Gastroesophageal sphincter (tissue), 4 donors: Measurements from ENCODE around the gene NOS3. TPM values are rescaled to one million over a fixed set of nuclear protein-coding genes. Genes with fewer than 3 reads are reported as not detected.

ENCODE experiments used
- ATAC-seq: fragments of 150-250 bp; one replicate; pipeline ENCODE4 v1.9.1; 2016; ENCODE audit warnings: mild to moderate bottlenecking, moderate library complexity
- H3K27ac ChIP-seq, 4 donors: fragments of 200-600 bp; sonication (generic) in 3 of 4; 1 replicate in 3 of 4; 2 replicates in 1 of 4; pipeline ENCODE4 v1.5.1; 2016 to 2019
- H3K27me3 ChIP-seq: fragments of 200-600 bp; sonication (generic); one replicate; pipeline ENCODE4 v1.5.1; 2019
- H3K36me3 ChIP-seq, 2 donors: fragments of 200-600 bp; sonication (generic); one replicate each; pipeline ENCODE4 v1.5.1; 2019; ENCODE audit warnings: control low read depth in 1 of 2
- H3K4me1 ChIP-seq, 3 donors: fragments of 200-600 bp; sonication (generic); 1 replicate in 2 of 3; 2 replicates in 1 of 3; pipeline ENCODE4 v1.5.1; 2016 to 2019; ENCODE audit warnings: control low read depth in 2 of 3
- H3K4me3 ChIP-seq, 2 donors: fragments of 200-600 bp; sonication (generic); one replicate each; pipeline ENCODE4 v1.5.1; 2019; ENCODE audit warnings: mild to moderate bottlenecking in 1 of 2, moderate library complexity in 1 of 2
- H3K9me3 ChIP-seq, 3 donors: fragments of 200-600 bp; sonication (generic); one replicate each; pipeline ENCODE4 v1.5.1; 2017 to 2019; ENCODE audit warnings: control low read depth in 2 of 3
- EP300 ChIP-seq: sonication (generic); formaldehyde crosslinking; IDR thresholded peaks from one replicate; pipeline ENCODE4 v1.6.1; 2017; ENCODE audit warnings: antibody characterized with exemption, mild to moderate bottlenecking
- POLR2A ChIP-seq, 2 donors: fragments of 450-650 bp; IDR thresholded peaks; one replicate each; pipeline ENCODE4 v1.6.1; 2017; ENCODE audit warnings: antibody characterized with exemption in 2 of 2, mild to moderate bottlenecking in 2 of 2, moderate library complexity in 1 of 2
- POLR2AphosphoS5 ChIP-seq: sonication (generic); formaldehyde crosslinking; IDR thresholded peaks from one replicate; pipeline ENCODE4 v1.6.1; 2017; ENCODE audit warnings: antibody characterized with exemption
- WGBS, 2 donors: methylation state at CpG; one replicate each; pipeline ENCODE4 v1.1.5; 2018; ENCODE audit warnings: low coverage in 1 of 2; 5-methylcytosine and 5-hydroxymethylcytosine counted together
- total RNA-seq, 4 donors: library from RNA; depleted of rRNA; stranded (reverse); fragments of >200 nt; gene quantifications; one replicate each; pipeline ENCODE4 v1.1.0, GENCODE V29; 2016
- TF ChIP-seq, protein P1 (sequence below), 4 experiments: fragments of 200-600 bp in 2 of 4; fragments of 450-650 bp in 2 of 4; sonication (generic) in 1 of 4; IDR thresholded peaks; one replicate each; pipeline ENCODE4 v1.5.1; 2017 to 2019; ENCODE audit warnings: antibody characterized with exemption in 4 of 4, mild to moderate bottlenecking in 2 of 4, moderate library complexity in 2 of 4

Gene NOS3
- total RNA-seq, 4 donors from 2014 or later: 6.8 to 29.4 (median 13.5) TPM

DNA sequence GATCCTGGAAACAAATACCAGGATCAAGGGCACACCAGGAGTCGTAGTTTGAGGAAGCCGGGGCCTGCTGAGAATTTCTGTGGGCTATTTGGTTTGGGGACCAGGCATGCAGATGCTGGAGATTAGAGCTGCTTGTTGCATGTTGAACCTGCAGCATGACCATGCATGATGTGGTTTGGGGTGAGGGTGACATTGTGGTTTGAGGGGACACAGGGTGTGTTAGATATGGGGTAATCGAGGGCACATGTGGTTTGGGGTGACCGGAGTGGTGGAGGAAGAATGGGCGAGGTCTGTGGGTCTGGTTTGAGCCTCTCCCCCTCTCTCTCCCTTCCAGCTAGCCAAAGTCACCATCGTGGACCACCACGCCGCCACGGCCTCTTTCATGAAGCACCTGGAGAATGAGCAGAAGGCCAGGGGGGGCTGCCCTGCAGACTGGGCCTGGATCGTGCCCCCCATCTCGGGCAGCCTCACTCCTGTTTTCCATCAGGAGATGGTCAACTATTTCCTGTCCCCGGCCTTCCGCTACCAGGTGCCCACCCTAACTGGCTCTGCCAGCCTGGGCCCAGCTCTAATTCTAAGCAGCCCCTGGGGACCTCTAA, 10.2 kb downstream of the NOS3 start:
- Histone ChIP-seq H3K27me3 (peaks cover 19% of the 10 kb centered on the region), H3K4me1 (peaks cover 0 to 13% (median 0%) of the 10 kb centered on the region in 3 donors), H3K36me3 (peaks cover 0 to 11% of the 10 kb centered on the region in 2 donors), H3K9me3 (no peaks in the 10 kb centered on the region), H3K4me3 (no peak overlapping the region), H3K27ac (no peak overlapping the region)
- TF ChIP-seq EP300: no peak
- 93% methylated on average over 3 of the region's 13 CpGs; no CpG with 5 or more reads in 1 of the 2 donors for WGBS, 2 donors
- ATAC-seq: no peak

DNA sequence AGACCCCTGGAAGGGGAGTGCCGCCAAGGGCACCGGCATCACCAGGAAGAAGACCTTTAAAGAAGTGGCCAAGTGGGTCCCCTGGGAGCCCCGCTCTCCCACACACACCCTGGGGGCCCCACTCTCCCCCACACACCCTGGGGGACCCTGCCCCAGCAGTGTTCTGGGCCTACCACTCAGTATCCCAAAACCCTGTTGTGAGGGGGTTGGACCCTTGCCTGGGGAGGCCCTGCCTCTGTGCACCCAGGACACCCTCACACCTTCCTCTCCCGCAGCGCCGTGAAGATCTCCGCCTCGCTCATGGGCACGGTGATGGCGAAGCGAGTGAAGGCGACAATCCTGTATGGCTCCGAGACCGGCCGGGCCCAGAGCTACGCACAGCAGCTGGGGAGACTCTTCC, 10.7 kb downstream of the NOS3 start:
- ATAC-seq: no peak
- TF ChIP-seq, protein P1, sequence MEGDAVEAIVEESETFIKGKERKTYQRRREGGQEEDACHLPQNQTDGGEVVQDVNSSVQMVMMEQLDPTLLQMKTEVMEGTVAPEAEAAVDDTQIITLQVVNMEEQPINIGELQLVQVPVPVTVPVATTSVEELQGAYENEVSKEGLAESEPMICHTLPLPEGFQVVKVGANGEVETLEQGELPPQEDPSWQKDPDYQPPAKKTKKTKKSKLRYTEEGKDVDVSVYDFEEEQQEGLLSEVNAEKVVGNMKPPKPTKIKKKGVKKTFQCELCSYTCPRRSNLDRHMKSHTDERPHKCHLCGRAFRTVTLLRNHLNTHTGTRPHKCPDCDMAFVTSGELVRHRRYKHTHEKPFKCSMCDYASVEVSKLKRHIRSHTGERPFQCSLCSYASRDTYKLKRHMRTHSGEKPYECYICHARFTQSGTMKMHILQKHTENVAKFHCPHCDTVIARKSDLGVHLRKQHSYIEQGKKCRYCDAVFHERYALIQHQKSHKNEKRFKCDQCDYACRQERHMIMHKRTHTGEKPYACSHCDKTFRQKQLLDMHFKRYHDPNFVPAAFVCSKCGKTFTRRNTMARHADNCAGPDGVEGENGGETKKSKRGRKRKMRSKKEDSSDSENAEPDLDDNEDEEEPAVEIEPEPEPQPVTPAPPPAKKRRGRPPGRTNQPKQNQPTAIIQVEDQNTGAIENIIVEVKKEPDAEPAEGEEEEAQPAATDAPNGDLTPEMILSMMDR (IDR thresholded peaks at IDR 0.05): no peak
- TF ChIP-seq POLR2AphosphoS5: no peak
- no peak for TF ChIP-seq EP300
- no peak for TF ChIP-seq POLR2A (IDR thresholded peaks at IDR 0.05)
- peaks cover 0 to 11% (median 0%) of the 10 kb centered on the region in 3 donors for H3K4me1 ChIP-seq
- H3K27me3 ChIP-seq: peaks cover 17% of the 10 kb centered on the region
- H3K9me3 ChIP-seq: no peaks in the 10 kb centered on the region
- H3K4me3 ChIP-seq: no peak overlapping the region
- H3K27ac ChIP-seq: no peak overlapping the region
- 100% methylated on average over 1 of the region's 16 CpGs; no CpG with 5 or more reads in 1 of the 2 donors for WGBS, 2 donors
- H3K36me3 ChIP-seq: peaks cover 0 to 11% of the 10 kb centered on the region in 2 donors

DNA sequence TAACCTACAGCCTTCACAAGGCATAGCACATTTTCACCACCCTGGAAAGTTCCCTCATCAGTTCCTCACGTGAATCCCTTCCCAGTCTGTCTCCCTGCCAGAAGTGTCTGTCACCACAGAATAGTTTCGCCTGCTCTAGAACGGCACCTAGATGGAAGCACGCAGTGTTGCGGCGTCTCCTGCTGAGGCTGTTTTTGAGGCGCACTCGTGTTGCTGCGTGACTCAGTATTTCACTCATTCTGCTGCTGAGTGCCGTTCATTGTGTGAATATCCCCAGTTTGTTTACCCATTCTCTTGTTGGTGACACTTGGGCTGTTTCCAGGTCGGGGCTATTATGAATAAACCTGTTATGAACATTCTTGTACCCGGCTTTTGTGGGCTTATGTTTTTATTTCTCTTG, 12.8 kb downstream of the NOS3 start:
- Histone ChIP-seq H3K4me3 (no peak overlapping the region), H3K36me3 (peaks cover 0 to 8% of the 10 kb centered on the region in 2 donors), H3K9me3 (no peaks in the 10 kb centered on the region), H3K27me3 (peaks cover 16% of the 10 kb centered on the region), H3K27ac (no peak overlapping the region), H3K4me1 (peaks cover 0 to 22% (median 0%) of the 10 kb centered on the region in 3 donors)
- TF ChIP-seq POLR2AphosphoS5: no peak
- TF ChIP-seq EP300: no peak
- no peak for TF ChIP-seq POLR2A (IDR thresholded peaks at IDR 0.05)
- no peak for ATAC-seq
- WGBS, 2 donors: 69 to 71% methylated on average over 7 to 12 of the region's 12 CpGs

DNA sequence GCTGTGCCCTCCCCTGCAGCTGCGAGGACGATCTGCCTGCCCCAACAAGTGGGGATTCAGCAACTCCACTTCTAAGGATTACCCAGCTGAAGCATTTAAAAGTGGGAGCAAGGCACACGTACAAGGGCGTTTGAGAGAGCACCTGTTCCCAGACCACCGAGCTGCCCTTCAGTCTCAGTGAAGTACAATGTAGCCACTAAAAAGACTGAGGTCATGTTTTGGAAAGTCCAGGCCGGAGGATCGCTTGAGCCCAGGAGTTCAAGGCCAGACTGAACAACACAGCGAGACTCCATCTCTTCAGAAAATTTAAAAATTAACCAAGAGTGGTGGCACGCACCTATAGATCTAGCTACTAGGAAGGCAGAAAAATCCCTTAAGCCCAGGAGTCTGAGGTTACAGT, 14.7 kb downstream of the NOS3 start:
- WGBS, 2 donors: 78% methylated on average over 7 of the region's 9 CpGs; no CpG with 5 or more reads in 1 of the 2 donors
- Histone ChIP-seq H3K27me3 (peaks cover 31% of the 10 kb centered on the region), H3K36me3 (no peaks in the 10 kb centered on the region), H3K4me1 (peaks cover 0 to 37% (median 0%) of the 10 kb centered on the region in 3 donors), H3K9me3 (no peaks in the 10 kb centered on the region), H3K4me3 (no peak overlapping the region), H3K27ac (no peak overlapping the region)
- TF ChIP-seq POLR2AphosphoS5: no peak
- TF ChIP-seq, protein P1 (IDR thresholded peaks at IDR 0.05): no peak
- TF ChIP-seq EP300: no peak
- no peak for TF ChIP-seq POLR2A (IDR thresholded peaks at IDR 0.05)
- no peak for ATAC-seq

DNA sequence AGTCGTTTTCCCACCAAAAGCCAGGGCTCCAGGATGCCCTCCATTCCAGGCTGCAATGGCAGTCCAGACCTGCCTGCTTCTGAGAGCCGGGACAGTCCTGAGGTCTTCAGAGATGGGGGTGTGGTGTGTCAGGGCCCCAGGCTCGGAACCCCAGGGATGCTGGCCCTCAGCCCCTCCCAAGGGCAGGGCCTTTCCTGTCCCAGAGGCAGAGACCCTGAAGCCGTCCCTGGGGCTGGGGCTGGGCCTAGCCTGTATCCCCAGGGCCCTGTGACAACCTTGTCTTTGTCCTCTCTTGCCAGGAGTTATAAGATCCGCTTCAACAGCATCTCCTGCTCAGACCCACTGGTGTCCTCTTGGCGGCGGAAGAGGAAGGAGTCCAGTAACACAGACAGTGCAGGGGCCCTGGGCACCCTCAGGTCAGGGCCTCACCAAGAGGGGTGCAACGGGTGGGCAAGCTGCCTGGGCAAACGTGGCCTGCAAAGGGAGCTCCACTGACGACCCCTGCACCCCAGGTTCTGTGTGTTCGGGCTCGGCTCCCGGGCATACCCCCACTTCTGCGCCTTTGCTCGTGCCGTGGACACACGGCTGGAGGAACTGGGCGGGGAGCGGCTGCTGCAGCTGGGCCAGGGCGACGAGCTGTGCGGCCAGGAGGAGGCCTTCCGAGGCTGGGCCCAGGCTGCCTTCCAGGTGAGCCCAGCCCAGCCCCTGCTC, 15.9 kb downstream of the NOS3 start:
- Histone ChIP-seq H3K36me3 (no peaks in the 10 kb centered on the region), H3K4me1 (peaks cover 0 to 38% (median 0%) of the 10 kb centered on the region in 3 donors), H3K9me3 (no peaks in the 10 kb centered on the region), H3K4me3 (no peak overlapping the region), H3K27me3 (peaks cover 41% of the 10 kb centered on the region), H3K27ac (peak overlapping the region in 1 of 4 donors; percentile 26)
- ATAC-seq: no peak
- WGBS, 2 donors: 71% methylated on average over 1 of the region's 23 CpGs; no CpG with 5 or more reads in 1 of the 2 donors
- TF ChIP-seq EP300 (no peak), POLR2A (IDR thresholded peaks at IDR 0.05) (no peak), POLR2AphosphoS5 (no peak)
- TF ChIP-seq, protein P1 (IDR thresholded peaks at IDR 0.05): no peak
